Measurements from ENCODE around the gene SLC17A5. TPM values are rescaled to one million over a fixed set of nuclear protein-coding genes. Genes with fewer than 3 reads are reported as not detected.
A peak's percentile ranks its signal among the peaks of the same experiment; 100 is the strongest.
"Not testable (repeated sequence)": the region's sequence is repeated elsewhere in the genome, so short reads cannot be mapped to it uniquely, and the experiment has no call there.

SLC17A5 gene
- total RNA-seq, 2 experiments from 2014 or later, result 5.1 to 5.4 TPM

DNA sequence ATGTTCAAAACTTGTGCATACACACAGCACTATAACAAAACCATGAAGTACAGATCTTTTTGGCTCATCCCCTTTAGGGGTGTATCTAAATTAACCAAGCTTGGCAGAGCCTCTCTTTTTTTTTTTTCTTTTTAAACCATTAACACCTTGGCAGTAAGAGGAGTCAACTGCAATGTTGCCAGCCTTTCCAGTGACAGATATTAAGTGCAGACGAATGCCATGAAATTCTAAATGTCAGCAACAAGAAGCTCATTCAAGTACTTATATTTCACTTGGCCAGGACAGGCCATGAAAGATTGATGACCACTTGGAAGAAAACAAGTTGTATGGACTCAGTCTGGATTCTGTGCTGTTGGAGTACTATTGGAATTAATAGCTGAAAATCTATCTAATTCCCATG lies 49.8 kb downstream of the SLC17A5 start:
- Mint-ChIP-seq H3K27ac (peak overlapping the region; percentile 31), H3K4me3 (no peak overlapping the region), H3K9me3 (no peaks in the 10 kb centered on the region), H3K27me3 (no peaks in the 10 kb centered on the region), H3K4me1 (no peaks in the 10 kb centered on the region), H3K36me3 (ENCODE audit: low read depth) (peaks cover 2% of the 10 kb centered on the region)
- ChIA-PET CTCF (interaction anchor here (0.6 to 1.0 kb wide), 3 partner anchors 11 to 88 kb away, joined by 3 to 4 read pairs (median 3); no protein-coding TSS in a partner anchor), POLR2A (interaction anchor here (1.9 kb wide), 1 partner anchor 84 kb away, joined by 6 read pairs; no protein-coding TSS in a partner anchor)
- DNase-seq, result no peak

GRCh38 chr6:73586416-73586974 lies 67.3 kb downstream of the SLC17A5 start:
- POLR2A ChIA-PET, result interaction anchor here (0.6 to 0.8 kb wide), 3 partner anchors 59 to 65 kb away, joined by 3 read pairs; no protein-coding TSS in a partner anchor
- no peak for DNase-seq
- CTCF ChIA-PET, result interaction anchor here (0.8 to 1.6 kb wide), 7 partner anchors 11 to 71 kb away, joined by 3 to 7 read pairs (median 3); no protein-coding TSS in a partner anchor
- Mint-ChIP-seq H3K4me1 (peaks cover 20% of the 10 kb centered on the region), H3K27ac (peak overlapping the region; percentile 99), H3K4me3 (peak overlapping the region; percentile 66), H3K36me3 (ENCODE audit: low read depth) (no peaks in the 10 kb centered on the region), H3K9me3 (no peaks in the 10 kb centered on the region), H3K27me3 (no peaks in the 10 kb centered on the region)

GRCh38 chr6:73585566-73586415 lies 68.0 kb downstream of the SLC17A5 start:
- ChIA-PET POLR2A (interaction anchor here (0.6 to 1.0 kb wide), 5 partner anchors 12 to 66 kb away, joined by 3 to 5 read pairs (median 3); no protein-coding TSS in a partner anchor), CTCF (interaction anchor here (0.6 to 1.6 kb wide), 8 partner anchors 12 to 948 kb away, joined by 3 to 7 read pairs (median 3); no protein-coding TSS in a partner anchor)
- peak overlapping the region; percentile 66 for H3K4me3 Mint-ChIP-seq
- H3K36me3 Mint-ChIP-seq (ENCODE audit: low read depth), result no peaks in the 10 kb centered on the region
- no peaks in the 10 kb centered on the region for H3K27me3 Mint-ChIP-seq
- H3K27ac Mint-ChIP-seq, result peak overlapping the region; percentile 99
- no peaks in the 10 kb centered on the region for H3K9me3 Mint-ChIP-seq
- peaks cover 23% of the 10 kb centered on the region for H3K4me1 Mint-ChIP-seq
- peak; percentile 66 for DNase-seq

GRCh38 chr6:73581293-73581692 lies 72.5 kb downstream of the SLC17A5 start:
- no peak for DNase-seq
- Mint-ChIP-seq H3K27me3 (no peaks in the 10 kb centered on the region), H3K27ac (no peak overlapping the region), H3K9me3 (peaks cover 2% of the 10 kb centered on the region), H3K4me3 (no peak overlapping the region), H3K4me1 (peaks cover 35% of the 10 kb centered on the region), H3K36me3 (ENCODE audit: low read depth) (peaks cover 2% of the 10 kb centered on the region)
- CTCF ChIA-PET, result interaction anchor here (1.4 to 2.1 kb wide), 2 partner anchors 12 to 17 kb away, joined by 4 to 8 read pairs; no protein-coding TSS in a partner anchor
- POLR2A ChIA-PET, result interaction anchor here (0.6 to 2.1 kb wide), 2 partner anchors 60 to 194 kb away, joined by 7 to 8 read pairs; partner anchors contain the start of gene EEF1A1

DNA sequence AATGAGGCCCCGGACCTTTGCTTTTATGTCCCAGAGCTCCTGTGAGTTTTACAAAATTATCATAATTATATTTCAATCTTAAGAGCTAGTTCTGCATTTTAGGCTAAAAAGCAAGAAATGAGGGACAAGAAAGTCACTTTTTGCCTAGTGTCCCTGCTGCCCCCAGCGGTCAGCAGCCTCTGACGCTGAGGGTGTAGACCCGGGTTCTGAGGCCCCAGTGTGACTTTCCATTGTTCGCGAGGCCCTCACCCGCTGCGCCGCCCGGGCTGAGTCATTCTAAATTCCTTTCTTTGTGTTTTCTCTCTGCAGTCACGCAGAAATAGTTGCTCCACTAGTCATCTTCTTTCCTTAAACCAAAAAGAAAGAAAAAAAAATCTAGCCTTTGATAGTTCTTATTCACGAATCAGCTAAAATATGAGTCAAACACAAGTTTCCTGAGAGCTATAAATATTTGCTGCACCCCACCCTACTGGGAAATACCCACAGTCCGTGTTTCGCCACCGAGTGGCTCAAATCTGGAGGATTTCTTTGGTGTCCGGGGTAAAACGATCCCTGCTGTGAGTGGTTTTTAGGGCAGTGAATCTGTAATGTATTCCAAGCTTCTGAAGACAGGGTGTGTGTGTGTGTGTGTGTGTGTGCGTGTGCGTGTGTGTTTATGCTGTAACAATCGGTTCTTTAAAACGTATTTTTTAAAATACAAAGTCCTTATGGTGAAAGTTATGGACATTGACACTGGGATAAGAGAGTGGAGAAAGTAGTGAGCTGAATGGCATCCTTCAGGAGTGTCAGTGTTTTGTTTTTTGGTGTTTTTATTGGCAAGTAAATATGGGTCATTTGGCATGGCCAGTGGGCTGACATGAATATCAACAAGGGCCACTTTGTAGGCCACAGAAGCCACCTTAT lies 73.3 kb downstream of the SLC17A5 start:
- CTCF ChIA-PET, result interaction anchor here (0.5 to 1.5 kb wide), 9 partner anchors 9 to 67 kb away, joined by 3 to 6 read pairs (median 4); no protein-coding TSS in a partner anchor

GRCh38 chr6:73579851-73580246 lies 73.9 kb downstream of the SLC17A5 start:
- peaks cover 6% of the 10 kb centered on the region for H3K36me3 Mint-ChIP-seq (ENCODE audit: low read depth)
- H3K4me3 Mint-ChIP-seq, result no peak overlapping the region
- CTCF ChIA-PET, result interaction anchor here (0.9 to 1.5 kb wide), 6 partner anchors 8 to 53 kb away, joined by 3 to 6 read pairs (median 4); no protein-coding TSS in a partner anchor
- no peak for DNase-seq
- H3K27ac Mint-ChIP-seq, result peak overlapping the region; percentile 85
- no peaks in the 10 kb centered on the region for H3K27me3 Mint-ChIP-seq
- POLR2A ChIA-PET, result interaction anchor here (1.1 to 2.1 kb wide), 2 partner anchors 14 to 59 kb away, joined by 3 to 8 read pairs; partner anchors contain the start of gene EEF1A1
- H3K9me3 Mint-ChIP-seq, result peaks cover 9% of the 10 kb centered on the region
- peaks cover 24% of the 10 kb centered on the region for H3K4me1 Mint-ChIP-seq

More for the DNA sequence above, 73.3 kb downstream of the SLC17A5 start:
- Mint-ChIP-seq H3K4me1 (peaks cover 30% of the 10 kb centered on the region), H3K36me3 (ENCODE audit: low read depth) (peaks cover 6% of the 10 kb centered on the region), H3K27ac (peak overlapping the region; percentile 85), H3K9me3 (peaks cover 8% of the 10 kb centered on the region), H3K4me3 (peak overlapping the region; percentile 47), H3K27me3 (no peaks in the 10 kb centered on the region)
- POLR2A ChIA-PET, result interaction anchor here (0.6 to 2.1 kb wide), 3 partner anchors 14 to 194 kb away, joined by 3 to 8 read pairs (median 7); partner anchors contain the start of gene EEF1A1
- DNase-seq, result peak; percentile 47

- peaks cover 24% of the 10 kb centered on the region for H3K4me1 Mint-ChIP-seq
- CTCF ChIA-PET, result interaction anchor here (1.3 to 1.5 kb wide), 2 partner anchors 21 to 52 kb away, joined by 3 to 4 read pairs; no protein-coding TSS in a partner anchor
- H3K4me3 Mint-ChIP-seq, result no peak overlapping the region
These were observed 74.4 kb downstream of the SLC17A5 start for GRCh38 chr6:73579389-73579788.

DNA sequence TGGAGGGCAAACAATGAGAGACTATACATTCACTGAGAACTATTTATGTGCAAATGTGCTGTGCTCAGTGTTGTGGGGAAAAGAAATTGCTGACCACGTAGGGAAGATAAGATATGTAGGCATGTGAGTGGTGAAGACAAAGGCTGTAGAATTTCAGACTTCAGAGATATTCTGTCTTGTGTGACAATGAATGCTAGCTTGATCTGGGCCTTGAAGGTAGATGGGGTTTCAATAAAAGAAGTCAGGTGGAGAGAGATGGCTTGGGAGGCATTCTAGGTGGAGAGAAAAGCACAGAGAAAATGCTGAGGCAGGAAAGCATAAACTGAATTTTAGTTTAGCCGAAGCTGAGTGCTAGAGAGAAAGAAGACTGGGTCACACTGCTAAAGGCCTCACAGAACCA lies 76.1 kb downstream of the SLC17A5 start:
- Mint-ChIP-seq H3K27ac (no peak overlapping the region), H3K4me3 (no peak overlapping the region), H3K9me3 (peaks cover 11% of the 10 kb centered on the region), H3K27me3 (no peaks in the 10 kb centered on the region), H3K36me3 (ENCODE audit: low read depth) (peaks cover 6% of the 10 kb centered on the region), H3K4me1 (peaks cover 24% of the 10 kb centered on the region)
- DNase-seq, result no peak
- ChIA-PET CTCF (interaction anchor here (0.8 kb wide), 1 partner anchor 29 kb away, joined by 3 read pairs; no protein-coding TSS in a partner anchor), POLR2A (no interaction called here)

More at GRCh38 chr6:73579389-73579788, 74.4 kb downstream of the SLC17A5 start:
- POLR2A ChIA-PET, result interaction anchor here (1.1 to 2.1 kb wide), 2 partner anchors 13 to 58 kb away, joined by 3 to 8 read pairs; partner anchors contain the start of gene EEF1A1
- H3K9me3 Mint-ChIP-seq, result peaks cover 9% of the 10 kb centered on the region
- H3K36me3 Mint-ChIP-seq (ENCODE audit: low read depth), result peaks cover 6% of the 10 kb centered on the region
- no peaks in the 10 kb centered on the region for H3K27me3 Mint-ChIP-seq
- DNase-seq, result no peak
- peak overlapping the region; percentile 85 for H3K27ac Mint-ChIP-seq

- H3K4me3 Mint-ChIP-seq; DNase-seq; H3K36me3 Mint-ChIP-seq (ENCODE audit: low read depth); H3K27ac Mint-ChIP-seq; H3K27me3 Mint-ChIP-seq; H3K4me1 Mint-ChIP-seq; POLR2A ChIA-PET: not testable (repeated sequence)
- CTCF ChIA-PET, result interaction anchor here (1.0 to 1.2 kb wide), 2 partner anchors 15 to 25 kb away, joined by 4 read pairs; no protein-coding TSS in a partner anchor
- H3K9me3 Mint-ChIP-seq, result peaks cover 16% of the 10 kb centered on the region
These were observed 81.3 kb downstream of the SLC17A5 start for GRCh38 chr6:73572531-73572930.

DNA sequence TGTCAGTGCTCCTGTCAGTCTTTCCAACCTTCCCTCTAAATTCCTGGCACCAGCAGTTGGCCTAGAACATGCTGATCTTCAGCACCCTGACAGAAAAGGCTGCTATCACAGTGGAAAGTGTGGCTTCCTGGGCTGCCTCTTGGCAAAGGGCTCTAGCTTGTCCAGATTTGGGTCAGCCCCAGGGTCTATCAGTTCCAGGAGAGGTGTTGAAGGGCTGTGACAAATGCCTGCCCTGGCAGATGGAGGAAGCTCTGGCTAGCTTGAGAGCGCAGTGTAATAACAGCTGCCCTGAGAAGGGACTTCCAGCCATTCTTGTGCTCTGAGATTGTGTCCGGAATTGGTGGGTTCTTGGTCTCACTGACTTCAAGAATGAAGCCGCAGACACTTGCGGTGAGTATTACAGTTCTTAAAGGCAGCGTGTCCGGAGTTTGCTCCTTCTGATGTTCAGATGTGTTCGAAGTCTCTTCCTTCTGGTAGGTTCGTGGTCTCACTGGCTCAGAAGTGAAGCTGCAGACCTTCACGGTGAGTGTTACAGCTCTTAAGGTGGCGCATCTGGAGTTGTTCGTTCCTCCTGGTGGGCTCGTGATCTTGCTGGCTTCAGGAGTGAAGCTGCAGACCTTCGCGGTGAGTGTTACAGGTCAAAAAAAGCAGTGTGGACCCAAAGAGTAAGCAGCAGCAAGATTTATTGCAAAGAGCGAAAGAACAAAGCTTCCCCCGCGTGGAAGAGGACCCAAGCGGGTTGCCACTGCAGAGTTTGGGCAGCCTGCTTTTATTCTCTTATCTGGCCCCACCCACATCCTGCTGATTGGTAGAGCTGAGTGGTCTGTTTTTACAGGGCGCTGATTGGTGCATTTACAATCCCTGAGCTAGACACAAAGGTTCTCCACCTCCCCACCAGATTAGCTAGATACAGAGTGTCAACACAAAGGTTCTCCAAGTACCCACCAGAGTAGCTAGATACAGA lies 82.3 kb downstream of the SLC17A5 start:
- CTCF ChIA-PET, result interaction anchor here (1.5 kb wide), 1 partner anchor 9 kb away, joined by 6 read pairs; no protein-coding TSS in a partner anchor
- peak overlapping the region; percentile 37 for H3K27ac Mint-ChIP-seq
- not testable (repeated sequence) for H3K36me3 Mint-ChIP-seq (ENCODE audit: low read depth); H3K27me3 Mint-ChIP-seq; H3K4me1 Mint-ChIP-seq; DNase-seq; H3K4me3 Mint-ChIP-seq
- POLR2A ChIA-PET, result interaction anchor here (0.6 kb wide), 1 partner anchor 243 kb away, joined by 3 read pairs; no protein-coding TSS in a partner anchor
- H3K9me3 Mint-ChIP-seq, result peaks cover 16% of the 10 kb centered on the region

- Mint-ChIP-seq H3K27me3 (no peaks in the 10 kb centered on the region), H3K36me3 (ENCODE audit: low read depth) (no peaks in the 10 kb centered on the region), H3K4me1 (peaks cover 9% of the 10 kb centered on the region), H3K4me3 (no peak overlapping the region), H3K9me3 (peaks cover 7% of the 10 kb centered on the region), H3K27ac (no peak overlapping the region)
- DNase-seq, result no peak
- CTCF ChIA-PET, result interaction anchor here (1.3 kb wide), 1 partner anchor 11 kb away, joined by 5 read pairs; no protein-coding TSS in a partner anchor
- POLR2A ChIA-PET, result no interaction called here
These were observed 84.7 kb downstream of the SLC17A5 start for GRCh38 chr6:73569121-73569520.

Measured in activated CD4-positive, alpha-beta T cell treated with anti-CD3 and anti-CD28 coated beads, Interleukin-2, amount 10 ng/mL, durations not matched to agents 7 days and 5 days (primary cell).